Thymus (tissue), 11 donors: ENCODE measurements around the gene IGF1R. TPM values are rescaled to one million over a fixed set of nuclear protein-coding genes. Genes with fewer than 3 reads are reported as not detected.

ENCODE experiments used
- DNase-seq, 9 donors: peaks; one replicate each; pipeline ENCODE4 v3.0.0-alpha.2; 2013; ENCODE audit warnings: low spot score in 9 of 9, low read depth in 6 of 9, missing footprints in 1 of 9
- H3K27ac ChIP-seq, 2 donors: one replicate each; pipeline ENCODE4 v1.5.1; 2013; ENCODE audit warnings: control low read depth in 1 of 2, low read depth in 1 of 2, low read length in 1 of 2, mild to moderate bottlenecking in 1 of 2, moderate library complexity in 1 of 2
- H3K27me3 ChIP-seq, 2 donors: one replicate each; pipeline ENCODE4 v1.5.1; 2013; ENCODE audit warnings: low read length in 1 of 2; ENCODE audit not compliant: control insufficient read depth in 2 of 2, insufficient read depth in 1 of 2
- H3K36me3 ChIP-seq, 2 donors: one replicate each; pipeline ENCODE4 v1.5.1; 2013; ENCODE audit warnings: low read length in 1 of 2, mild to moderate bottlenecking in 1 of 2, moderate library complexity in 1 of 2; ENCODE audit not compliant: control insufficient read depth in 2 of 2, insufficient read depth in 2 of 2
- H3K4me1 ChIP-seq, 2 donors: one replicate each; pipeline ENCODE4 v1.5.1; 2013; ENCODE audit warnings: low read length in 2 of 2; ENCODE audit not compliant: control insufficient read depth in 2 of 2, insufficient read depth in 2 of 2
- H3K4me3 ChIP-seq, 2 donors: one replicate each; pipeline ENCODE4 v1.5.1; 2013; ENCODE audit warnings: low read length in 2 of 2, control low read depth in 1 of 2, mild to moderate bottlenecking in 1 of 2
- H3K9me3 ChIP-seq, 2 donors: one replicate each; pipeline ENCODE4 v1.5.1; 2013; ENCODE audit warnings: low read length in 1 of 2, mild to moderate bottlenecking in 1 of 2; ENCODE audit not compliant: control insufficient read depth in 2 of 2, insufficient read depth in 1 of 2
- WGBS: extraction: QIAGEN DNeasy Blood & Tissue Kit; methylation state at CpG from one replicate; pipeline ENCODE4 v1.1.7; 2013; 5-methylcytosine and 5-hydroxymethylcytosine counted together
- polyA plus RNA-seq: library from polyadenylated mRNA; stranded (reverse); fragments of 200-250 nt; gene quantifications from one replicate; pipeline ENCODE4 v1.2.3, GENCODE V29; 2013
- total RNA-seq: library from RNA; stranded (reverse); fragments of 120-200 nt; gene quantifications from one replicate; pipeline ENCODE4 v1.2.4, GENCODE V29; 2013
- donor health status: healthy.

The IGF1R gene
- total and polyA plus RNA-seq, 2 donors: 10.0 to 11.0 TPM

- no peaks in the 10 kb centered on the region for H3K36me3 ChIP-seq
- H3K9me3 ChIP-seq: no peaks in the 10 kb centered on the region
- no peak overlapping the region for H3K4me3 ChIP-seq
- WGBS: 96% methylated on average over 5 of the region's 5 CpGs
- no peaks in the 10 kb centered on the region for H3K27me3 ChIP-seq
- H3K4me1 ChIP-seq: peaks cover 12 to 26% of the 10 kb centered on the region in 2 donors
- DNase-seq: no peak
- no peak overlapping the region for H3K27ac ChIP-seq
Measured at GRCh38 chr15:98689431-98689861, 41.1 kb downstream of the IGF1R start.

- H3K9me3 ChIP-seq: no peaks in the 10 kb centered on the region
- no peak overlapping the region for H3K27ac ChIP-seq
- H3K4me3 ChIP-seq: no peak overlapping the region
- DNase-seq: no peak
- 93% methylated on average over 6 of the region's 6 CpGs for WGBS
- peaks cover 12 to 23% of the 10 kb centered on the region in 2 donors for H3K4me1 ChIP-seq
- H3K27me3 ChIP-seq: no peaks in the 10 kb centered on the region
- H3K36me3 ChIP-seq: no peaks in the 10 kb centered on the region
Measured at GRCh38 chr15:98690272-98690950, 42.1 kb downstream of the IGF1R start.

- Histone ChIP-seq H3K27me3 (no peaks in the 10 kb centered on the region), H3K27ac (no peak overlapping the region), H3K9me3 (no peaks in the 10 kb centered on the region), H3K36me3 (no peaks in the 10 kb centered on the region), H3K4me3 (no peak overlapping the region), H3K4me1 (peaks cover 9 to 23% of the 10 kb centered on the region in 2 donors)
- DNase-seq: no peak
- 99% methylated on average over 2 of the region's 2 CpGs for WGBS
Measured at GRCh38 chr15:98692213-98692612, 43.9 kb downstream of the IGF1R start.

GRCh38 chr15:98694161-98694560, 45.8 kb downstream of the IGF1R start:
- Histone ChIP-seq H3K27me3 (no peaks in the 10 kb centered on the region), H3K27ac (no peak overlapping the region), H3K9me3 (no peaks in the 10 kb centered on the region), H3K4me1 (peaks cover 4 to 17% of the 10 kb centered on the region in 2 donors), H3K36me3 (no peaks in the 10 kb centered on the region), H3K4me3 (no peak overlapping the region)
- WGBS: 93% methylated on average over 6 of the region's 6 CpGs
- DNase-seq: no peak

GRCh38 chr15:98698792-98699191, 50.5 kb downstream of the IGF1R start:
- peaks cover 9 to 42% of the 10 kb centered on the region in 2 donors for H3K4me1 ChIP-seq
- no peaks in the 10 kb centered on the region for H3K9me3 ChIP-seq

GRCh38 chr15:98699591-98700424, 51.5 kb downstream of the IGF1R start:
- Histone ChIP-seq H3K27ac (peak overlapping the region in 1 of 2 donors; percentile 11), H3K36me3 (no peaks in the 10 kb centered on the region), H3K27me3 (no peaks in the 10 kb centered on the region), H3K4me3 (no peak overlapping the region), H3K9me3 (no peaks in the 10 kb centered on the region), H3K4me1 (peaks cover 7 to 42% of the 10 kb centered on the region in 2 donors)
- 85% methylated on average over 11 of the region's 11 CpGs for WGBS
- no peak for DNase-seq

More at GRCh38 chr15:98698792-98699191, 50.5 kb downstream of the IGF1R start:
- Histone ChIP-seq H3K27me3 (no peaks in the 10 kb centered on the region), H3K4me3 (no peak overlapping the region), H3K27ac (no peak overlapping the region), H3K36me3 (no peaks in the 10 kb centered on the region)
- 85% methylated on average over 2 of the region's 2 CpGs for WGBS
- no peak for DNase-seq

DNA sequence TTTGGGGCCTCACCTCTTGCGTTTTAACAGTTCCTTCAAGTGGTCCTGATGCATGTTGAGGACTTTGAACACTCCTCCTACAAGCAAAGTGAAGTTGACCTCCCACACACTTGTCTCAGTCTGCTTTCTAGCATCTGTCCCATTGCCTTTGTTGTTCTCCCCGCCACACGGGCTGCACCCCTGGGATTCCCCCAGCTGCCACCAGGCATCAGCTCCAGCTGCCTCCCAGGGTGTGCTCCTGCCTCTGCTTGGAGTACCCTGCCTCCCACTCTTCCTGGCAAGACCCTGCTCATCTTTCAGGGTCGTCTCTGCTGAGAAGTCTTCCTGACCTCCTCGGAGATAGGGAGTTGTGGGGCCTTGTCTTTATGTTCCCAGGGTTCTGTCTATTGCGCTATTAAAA, 52.2 kb downstream of the IGF1R start:
- Histone ChIP-seq H3K27me3 (no peaks in the 10 kb centered on the region), H3K9me3 (no peaks in the 10 kb centered on the region), H3K27ac (no peak overlapping the region), H3K36me3 (no peaks in the 10 kb centered on the region), H3K4me1 (peaks cover 7 to 42% of the 10 kb centered on the region in 2 donors), H3K4me3 (no peak overlapping the region)
- 81% methylated on average over 6 of the region's 6 CpGs for WGBS
- no peak for DNase-seq

DNA sequence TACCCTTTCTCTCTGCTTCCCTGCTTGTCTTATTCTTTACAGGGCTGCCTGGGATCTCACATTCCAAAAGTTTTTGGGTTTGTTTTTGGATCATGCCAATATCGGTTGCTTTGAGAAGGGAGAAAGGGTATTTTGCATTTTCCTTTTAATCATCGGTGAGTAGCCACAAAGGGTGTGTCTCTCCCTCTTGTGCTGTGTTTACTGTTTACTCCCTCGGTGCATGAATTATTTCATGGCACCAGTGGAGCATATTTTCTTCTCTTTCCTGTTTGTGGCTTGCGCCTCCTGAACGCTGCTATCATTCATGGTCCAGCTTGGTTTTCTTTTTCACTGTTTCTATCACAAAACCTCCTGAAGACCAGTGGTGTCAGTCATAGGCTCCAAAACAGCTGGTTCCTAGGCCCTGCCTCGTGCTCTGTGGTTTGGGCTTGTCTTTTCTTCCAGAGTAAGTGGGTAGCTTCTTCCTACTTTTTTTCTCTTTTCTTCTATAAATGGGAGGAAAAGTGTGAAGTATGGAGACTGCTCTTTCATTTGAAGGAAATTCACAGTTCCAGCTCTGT, 54.9 kb downstream of the IGF1R start:
- Histone ChIP-seq H3K4me1 (peaks cover 7 to 37% of the 10 kb centered on the region in 2 donors), H3K27me3 (no peaks in the 10 kb centered on the region), H3K9me3 (no peaks in the 10 kb centered on the region), H3K27ac (no peak overlapping the region), H3K36me3 (peaks cover 8 to 9% of the 10 kb centered on the region in 2 donors), H3K4me3 (no peak overlapping the region)
- 34% methylated on average over 6 of the region's 6 CpGs for WGBS
- DNase-seq: no peak

DNA sequence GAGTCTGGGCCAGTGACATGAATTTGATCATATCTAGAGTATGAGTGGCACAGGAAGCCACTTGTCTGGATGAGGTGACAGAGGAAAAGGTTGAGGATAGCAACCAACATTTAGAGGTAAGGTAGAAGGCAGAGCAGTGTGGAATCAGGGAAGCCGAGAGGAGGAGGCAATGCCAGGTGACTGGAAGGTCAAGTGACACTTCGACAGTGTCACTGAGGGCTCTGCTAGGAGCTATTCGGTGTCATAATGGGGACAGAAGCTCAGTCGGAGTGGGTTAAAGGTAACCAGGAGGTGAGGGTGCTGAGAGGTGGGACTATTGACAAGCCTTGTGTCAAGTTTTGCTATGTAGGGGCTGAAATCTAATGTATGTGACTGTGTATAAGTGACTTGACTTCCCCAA, 56.7 kb downstream of the IGF1R start:
- no peaks in the 10 kb centered on the region for H3K27me3 ChIP-seq
- H3K36me3 ChIP-seq: peaks cover 10 to 13% of the 10 kb centered on the region in 2 donors
- no peak overlapping the region for H3K4me3 ChIP-seq
- peaks cover 2 to 24% of the 10 kb centered on the region in 2 donors for H3K4me1 ChIP-seq
- no peaks in the 10 kb centered on the region for H3K9me3 ChIP-seq
- no peak for DNase-seq
- 99% methylated on average over 4 of the region's 4 CpGs for WGBS
- H3K27ac ChIP-seq: no peak overlapping the region
